ENCODE results near the gene PHEX. TPM values are rescaled to one million over a fixed set of nuclear protein-coding genes. Genes with fewer than 3 reads are reported as not detected.

Gene PHEX
- total RNA-seq, 4 donors from 2014 or later, result under 0.01 to 0.34 TPM; not detected in 2

DNA sequence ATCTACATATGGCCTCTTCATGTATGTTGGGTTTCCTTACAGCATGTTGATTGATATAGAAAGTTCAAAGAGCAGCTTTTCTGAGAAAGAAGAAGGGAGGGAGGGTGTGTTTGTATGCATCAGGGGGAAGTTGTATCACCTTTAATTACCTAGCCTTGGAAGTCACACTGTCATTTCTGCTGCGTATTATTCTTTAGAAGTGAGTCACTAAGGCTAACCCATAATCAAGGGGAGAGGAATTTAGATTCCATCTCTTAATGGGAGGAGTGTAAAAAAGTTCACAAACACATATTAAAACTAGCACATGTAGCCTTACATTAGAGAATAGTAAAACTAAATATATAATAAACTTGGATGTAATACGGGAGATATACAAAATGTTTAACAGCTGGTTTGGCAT lies 154.0 kb downstream of the PHEX start:
- TF ChIP-seq, protein P1, sequence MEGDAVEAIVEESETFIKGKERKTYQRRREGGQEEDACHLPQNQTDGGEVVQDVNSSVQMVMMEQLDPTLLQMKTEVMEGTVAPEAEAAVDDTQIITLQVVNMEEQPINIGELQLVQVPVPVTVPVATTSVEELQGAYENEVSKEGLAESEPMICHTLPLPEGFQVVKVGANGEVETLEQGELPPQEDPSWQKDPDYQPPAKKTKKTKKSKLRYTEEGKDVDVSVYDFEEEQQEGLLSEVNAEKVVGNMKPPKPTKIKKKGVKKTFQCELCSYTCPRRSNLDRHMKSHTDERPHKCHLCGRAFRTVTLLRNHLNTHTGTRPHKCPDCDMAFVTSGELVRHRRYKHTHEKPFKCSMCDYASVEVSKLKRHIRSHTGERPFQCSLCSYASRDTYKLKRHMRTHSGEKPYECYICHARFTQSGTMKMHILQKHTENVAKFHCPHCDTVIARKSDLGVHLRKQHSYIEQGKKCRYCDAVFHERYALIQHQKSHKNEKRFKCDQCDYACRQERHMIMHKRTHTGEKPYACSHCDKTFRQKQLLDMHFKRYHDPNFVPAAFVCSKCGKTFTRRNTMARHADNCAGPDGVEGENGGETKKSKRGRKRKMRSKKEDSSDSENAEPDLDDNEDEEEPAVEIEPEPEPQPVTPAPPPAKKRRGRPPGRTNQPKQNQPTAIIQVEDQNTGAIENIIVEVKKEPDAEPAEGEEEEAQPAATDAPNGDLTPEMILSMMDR (IDR thresholded peaks at IDR 0.05; ENCODE audit: low read depth), result no peak

DNA sequence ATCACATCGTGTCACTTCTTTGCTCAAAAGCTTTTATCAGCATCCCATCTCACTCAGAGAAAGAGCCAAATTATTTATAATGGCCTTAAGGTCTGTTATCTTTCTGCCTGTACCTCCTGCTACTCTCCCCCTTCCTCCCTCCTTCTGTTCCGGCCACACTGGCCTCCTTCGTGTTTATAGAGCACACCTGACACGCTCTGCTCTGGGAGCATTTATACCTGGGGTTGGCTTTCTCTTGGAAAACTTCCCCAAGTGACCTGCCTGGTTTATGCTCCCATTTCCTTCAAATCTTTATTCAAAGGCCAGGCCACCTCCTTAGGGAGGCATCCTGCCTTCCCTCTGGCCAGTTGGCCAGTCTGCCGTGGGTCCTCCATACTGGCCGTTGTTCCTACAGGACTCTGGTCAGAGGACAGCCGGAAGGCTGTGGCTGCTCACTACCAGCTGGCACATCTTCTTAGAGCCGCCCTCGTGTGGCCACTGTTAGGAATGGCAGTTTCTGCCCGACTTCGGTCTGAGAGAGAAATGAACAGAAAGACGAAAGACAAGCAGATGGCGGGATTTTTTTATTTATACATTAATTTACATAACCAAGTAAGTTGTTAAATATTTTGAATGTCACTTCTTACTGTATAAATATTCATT lies 160.4 kb downstream of the PHEX start:
- TF ChIP-seq, protein P1 (IDR thresholded peaks at IDR 0.05; ENCODE audit: low read depth), result no peak

DNA sequence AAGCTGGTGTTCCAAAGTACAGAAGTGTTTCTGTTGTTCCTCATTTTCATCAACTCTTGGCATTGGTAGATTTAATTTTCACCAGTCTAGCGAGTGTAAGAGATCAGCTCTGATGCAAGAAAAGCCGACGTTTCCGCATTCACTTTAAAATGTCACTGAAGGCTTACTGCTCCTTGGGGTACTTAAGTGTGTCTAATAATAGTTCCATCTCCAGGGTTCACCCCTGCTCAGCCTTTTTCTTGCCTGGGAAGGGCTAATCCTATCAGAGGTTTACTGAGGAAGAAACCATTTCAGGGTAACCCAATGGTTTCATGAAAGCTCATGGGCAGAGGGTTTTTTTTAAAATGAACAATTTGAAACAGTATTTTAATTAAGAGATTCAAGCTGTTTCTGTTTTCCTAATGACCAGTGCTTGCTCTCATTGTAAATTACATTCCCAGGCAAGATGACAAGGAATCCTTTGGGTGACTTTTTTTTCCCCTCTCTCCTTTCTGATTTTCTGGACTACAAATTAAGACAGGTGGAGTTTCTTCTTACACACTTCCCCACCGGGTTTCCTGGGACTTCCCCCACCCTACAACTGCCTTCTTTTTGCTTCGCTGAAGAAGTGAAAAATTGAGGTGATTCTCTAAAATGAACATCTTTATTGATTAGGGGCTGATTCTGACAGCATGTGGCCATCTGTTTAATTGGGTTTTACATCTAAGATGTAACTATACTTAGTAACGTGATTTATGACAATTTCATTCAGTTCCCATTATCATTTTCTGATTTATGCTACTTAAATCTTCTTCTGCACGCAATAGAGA lies 161.9 kb downstream of the PHEX start:
- TF ChIP-seq, protein P1 (IDR thresholded peaks at IDR 0.05; ENCODE audit: low read depth), result no peak

DNA sequence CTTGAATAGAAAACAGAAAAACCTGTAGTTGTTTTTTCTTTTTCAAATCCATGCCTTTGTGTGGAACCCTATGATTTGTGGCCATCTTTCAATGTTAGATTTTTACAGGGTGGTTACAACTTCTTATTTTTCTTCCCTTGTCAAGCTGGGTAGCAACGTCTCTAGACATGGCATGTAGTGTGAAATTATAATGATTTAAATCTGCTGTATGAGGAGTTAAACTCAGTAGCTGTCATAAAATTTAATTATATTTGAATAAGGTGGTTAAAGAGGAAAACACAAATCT lies 162.5 kb downstream of the PHEX start:
- TF ChIP-seq, protein P1 (IDR thresholded peaks at IDR 0.05; ENCODE audit: low read depth), result no peak

DNA sequence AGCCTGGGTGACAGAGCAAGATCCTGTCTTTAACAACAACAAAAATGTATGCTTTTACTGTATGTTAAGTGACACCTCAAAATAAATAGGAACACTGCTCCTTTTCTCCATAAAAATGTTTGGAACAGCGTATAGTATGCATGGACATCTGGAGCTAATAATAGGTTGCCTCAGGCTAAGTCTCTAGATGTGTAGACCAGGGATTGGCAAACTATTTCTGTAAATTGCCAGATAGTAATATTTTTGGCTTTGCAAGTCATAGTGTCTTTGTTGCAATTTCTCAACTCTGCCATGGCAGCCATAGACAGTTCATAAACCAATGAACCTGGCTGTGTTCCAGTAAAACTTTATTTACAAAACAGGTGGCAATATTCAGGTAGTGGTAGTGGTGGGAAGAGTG lies 164.0 kb downstream of the PHEX start:
- TF ChIP-seq, protein P1 (IDR thresholded peaks at IDR 0.05; ENCODE audit: low read depth), result no peak

DNA sequence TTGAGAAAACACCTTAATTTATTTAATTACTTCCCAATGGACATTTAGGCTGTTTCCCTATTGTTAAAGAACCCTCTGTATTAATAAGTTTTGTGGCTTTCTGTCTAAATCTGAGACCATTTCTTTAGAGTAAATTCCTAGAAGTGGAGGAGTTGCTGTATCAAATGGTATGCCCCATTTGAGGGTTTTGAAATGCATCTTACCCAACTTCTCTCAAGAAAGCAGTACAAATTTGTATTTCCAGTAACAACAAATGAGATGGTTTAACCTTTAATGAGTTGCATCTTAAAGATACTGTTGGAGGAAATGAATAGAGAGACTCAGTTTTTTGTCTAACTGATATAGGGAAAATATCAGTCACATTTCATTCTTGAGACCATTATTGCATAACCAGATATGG lies 170.1 kb downstream of the PHEX start:
- TF ChIP-seq, protein P1 (IDR thresholded peaks at IDR 0.05; ENCODE audit: low read depth), result no peak

DNA sequence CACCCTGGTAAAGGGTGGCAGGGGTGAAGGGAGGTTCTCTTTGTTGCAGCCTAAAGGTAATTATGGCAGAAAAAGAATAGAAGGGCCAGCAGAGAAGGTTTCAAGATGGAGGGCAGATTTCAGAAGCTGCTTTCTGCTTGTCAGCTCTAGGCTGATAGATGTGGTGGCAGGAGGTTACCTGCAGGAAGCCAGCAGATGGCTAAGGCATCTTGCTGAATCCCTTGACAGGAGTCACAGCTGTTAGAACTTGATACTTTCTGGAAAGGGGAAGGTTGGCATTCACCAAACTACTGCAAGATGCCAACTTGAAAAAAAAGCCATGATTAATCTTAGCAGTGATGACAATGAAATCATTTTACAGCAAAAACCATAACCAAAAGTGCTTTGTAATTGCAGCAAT lies 171.1 kb downstream of the PHEX start:
- TF ChIP-seq, protein P1 (IDR thresholded peaks at IDR 0.05; ENCODE audit: low read depth), result no peak
